GM21825 (cell line): ENCODE measurements around the gene OR10K1.

ENCODE experiments used
- ATAC-seq: cut with Tn5 transposase; IDR thresholded peaks from one replicate; pipeline ENCODE4 v1.9.1; 2021; ENCODE audit warnings: mild to moderate bottlenecking, moderate library complexity; ENCODE audit not compliant: unreplicated experiment

OR10K1 gene

DNA sequence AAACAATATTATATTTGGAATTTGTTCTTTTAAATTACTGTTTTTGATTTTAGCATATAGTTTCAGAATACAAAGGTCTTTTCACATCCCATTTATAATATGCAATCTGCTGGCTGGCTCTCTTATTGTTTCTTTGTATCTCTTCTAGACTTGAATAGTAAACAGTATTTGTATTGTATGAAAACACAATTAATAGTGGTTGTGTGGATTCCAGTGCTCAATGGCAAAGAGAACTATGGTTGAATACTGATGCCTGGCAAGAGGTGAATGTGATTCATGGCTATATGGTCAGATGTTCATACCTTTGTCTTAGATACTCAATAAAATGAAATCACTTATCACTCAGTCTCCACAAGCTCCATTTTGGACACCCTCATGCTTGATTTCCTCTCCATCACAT is 55.3 kb downstream of the OR10K1 start:
- ATAC-seq, result no peak
